K562 (cell line): ENCODE measurements around the gene SLMAP. TPM values are rescaled to one million over a fixed set of nuclear protein-coding genes. Genes with fewer than 3 reads are reported as not detected.
A peak's percentile ranks its signal among the peaks of the same experiment; 100 is the strongest.

Experiments
- ATAC-seq: fragments of 200-7000 bp; cut with Tn5 transposase; 3 replicates; pipeline ENCODE4 v1.9.1; 2020; ENCODE audit warnings: moderate library complexity
- BruUV-seq: library from RNA; stranded (reverse); fragments of 400-500 nt; replicated peaks from 2 replicates; lab custom pipeline; 2021; lab: Mats Ljungman, UMichigan
- CTCF ChIA-PET: fragments of 300-600 bp; formaldehyde crosslinking; extraction: SDS; loops from one replicate; lab custom pipeline; 2021; ENCODE audit warnings: low intra/inter-chr PET ratio; lab: Yijun Ruan, JAX
- POLR2A ChIA-PET: fragments of 300-600, 350-650 bp; sonication (Branson Sonifier 250); formaldehyde crosslinking; extraction: SDS; loops from one replicate; lab custom pipeline; 2021; ENCODE audit warnings: antibody characterized with exemption, inconsistent platforms; lab: Yijun Ruan, JAX
- DNase-seq, 4 experiments: peaks; one replicate each; pipeline versions ENCODE4 v3.0.0 to v3.0.0-alpha.2; 2011 to 2018; ENCODE audit warnings: low spot score in 3 of 4, mixed read lengths in 3 of 4; ENCODE audit errors: extremely low read depth in 1 of 4
- FAIRE-seq: peaks from 2 replicates; lab custom pipeline; 2011; peaks lifted over from hg19 to GRCh38; lab: Jason Lieb, UNC
- H2AFZ ChIP-seq: 2 replicates; pipeline ENCODE4 v1.6.0; 2011; ENCODE audit warnings: low read depth, low read length, control low read depth, inconsistent platforms
- H3K27ac ChIP-seq: fragments of 200-600 bp; 3 replicates; pipeline ENCODE4 v1.8.0; 2011; ENCODE audit warnings: low read depth, mild to moderate bottlenecking, control low read depth, inconsistent platforms, low read length, moderate library complexity, mixed read lengths; ENCODE audit errors: extremely low read depth
- H3K27me3 ChIP-seq, 2 experiments: fragments of 300-600 bp in 1 of 2; 2 replicates in 1 of 2; 3 replicates in 1 of 2; pipeline versions ENCODE4 v1.6.0 to v1.8.0; 2011; ENCODE audit warnings: inconsistent platforms in 2 of 2, low read length in 2 of 2, mild to moderate bottlenecking in 1 of 2, mixed read lengths in 1 of 2, moderate library complexity in 1 of 2; ENCODE audit not compliant: control insufficient read depth in 2 of 2, insufficient read depth in 2 of 2
- H3K36me3 ChIP-seq: fragments of 300-600 bp; 3 replicates; pipeline ENCODE4 v1.8.0; 2011; ENCODE audit warnings: mild to moderate bottlenecking, low read length, inconsistent platforms; ENCODE audit not compliant: control insufficient read depth, insufficient read depth
- H3K4me1 ChIP-seq, 2 experiments: fragments of 200-600 bp in 1 of 2; replicated peaks in 1 of 2; 2 replicates in 1 of 2; 3 replicates in 1 of 2; pipeline versions ENCODE4 v1.5.1 to v1.8.0; 2011; ENCODE audit warnings: inconsistent platforms in 2 of 2, low read length in 2 of 2, mild to moderate bottlenecking in 1 of 2, mixed read lengths in 1 of 2, moderate library complexity in 1 of 2; ENCODE audit not compliant: control insufficient read depth in 2 of 2, insufficient read depth in 2 of 2
- H3K4me2 ChIP-seq: 2 replicates; pipeline ENCODE4 v1.6.1; 2011; ENCODE audit warnings: low read length, control low read depth, inconsistent platforms, mixed read lengths; ENCODE audit not compliant: insufficient read depth
- H3K4me3 ChIP-seq: fragments of 200-600 bp; sonication (generic), shearing (Covaris generic); 2 replicates; pipeline ENCODE4 v1.5.1; 2016; ENCODE audit warnings: control low read depth, inconsistent platforms
- H3K79me2 ChIP-seq: fragments of 200-600 bp; 3 replicates; pipeline ENCODE4 v1.8.0; 2011; ENCODE audit warnings: low read length, inconsistent platforms; ENCODE audit not compliant: control insufficient read depth, insufficient read depth
- H3K9ac ChIP-seq, 2 experiments: 2 replicates each; pipeline versions ENCODE4 v1.6.0 to v1.6.1; 2011; ENCODE audit warnings: low read depth in 2 of 2, low read length in 2 of 2, control low read depth in 1 of 2, inconsistent platforms in 1 of 2, mild to moderate bottlenecking in 1 of 2, mixed read lengths in 1 of 2; ENCODE audit not compliant: insufficient read depth in 1 of 2
- H3K9me1 ChIP-seq: one replicate; pipeline ENCODE4 v1.6.0; 2011; ENCODE audit warnings: inconsistent platforms, mild to moderate bottlenecking, low read length, moderate library complexity; ENCODE audit not compliant: control insufficient read depth, insufficient read depth
- H3K9me3 ChIP-seq: replicated peaks from 2 replicates; pipeline ENCODE4 v1.5.1; 2011; ENCODE audit warnings: low read depth, low read length, inconsistent platforms; ENCODE audit not compliant: control insufficient read depth, insufficient read depth
- H4K20me1 ChIP-seq: replicated peaks from 2 replicates; pipeline ENCODE4 v1.6.1; 2011; ENCODE audit warnings: low read length, inconsistent platforms, mixed read lengths; ENCODE audit not compliant: control insufficient read depth, insufficient read depth
- DEAF1 ChIP-seq: fragments of 450-650 bp; formaldehyde crosslinking; IDR thresholded peaks from 2 replicates; pipeline ENCODE4 v1.4.0; 2020; ENCODE audit warnings: mild to moderate bottlenecking, moderate library complexity
- NFXL1 ChIP-seq: fragments of 450-650 bp; formaldehyde crosslinking; IDR thresholded peaks from 2 replicates; pipeline ENCODE4 v1.4.0; 2021; ENCODE audit warnings: mild to moderate bottlenecking
- NR3C1 ChIP-seq: sonication (generic); formaldehyde crosslinking; IDR thresholded peaks from 2 replicates; pipeline ENCODE4 v1.8.1; 2022; ENCODE audit warnings: missing genetic modification reagents
- PHTF2 ChIP-seq: fragments of 250-450 bp; sonication (Bioruptor Pico); IDR thresholded peaks from 2 replicates; pipeline ENCODE4 v1.5.0; 2021; ENCODE audit warnings: mild to moderate bottlenecking
- SMARCA5 ChIP-seq: fragments of 450-650 bp; IDR thresholded peaks from 2 replicates; pipeline ENCODE4 v1.6.1; 2016
- SPI1 ChIP-seq: IDR thresholded peaks from 2 replicates; pipeline ENCODE4 v1.6.1; 2011; ENCODE audit warnings: low read depth, low read length, control low read depth, borderline replicate concordance
- STAT6 ChIP-seq: sonication (generic); formaldehyde crosslinking; IDR thresholded peaks from 2 replicates; pipeline ENCODE4 v1.8.1; 2023; ENCODE audit warnings: mild to moderate bottlenecking, missing genetic modification reagents
- TAF15 ChIP-seq: fragments of 200-400 bp; formaldehyde crosslinking; IDR thresholded peaks from 2 replicates; pipeline ENCODE4 v1.6.1; 2017; ENCODE audit warnings: mild to moderate bottlenecking, low read depth, low read length, moderate library complexity
- USF1 ChIP-seq: sonication (generic); formaldehyde crosslinking; IDR thresholded peaks from 2 replicates; pipeline ENCODE4 v1.9.0; 2022; ENCODE audit warnings: mild to moderate bottlenecking, missing genetic modification reagents
- VEZF1 ChIP-seq: fragments of 200-800 bp; sonication (Bioruptor generic); IDR thresholded peaks from 2 replicates; pipeline ENCODE4 v1.6.1; 2017; ENCODE audit warnings: missing genetic modification characterization, missing compliant biosample characterization
- ZBTB26 ChIP-seq: fragments of 450-650 bp; formaldehyde crosslinking; IDR thresholded peaks from 2 replicates; pipeline ENCODE4 v1.4.0; 2022; ENCODE audit warnings: missing genetic modification characterization
- ZNF146 ChIP-seq: IDR thresholded peaks from one replicate; pipeline ENCODE4 v1.6.1; 2018; ENCODE audit warnings: missing compliant biosample characterization; ENCODE audit not compliant: unreplicated experiment
- ZNF24 ChIP-seq: fragments of 450-650 bp; IDR thresholded peaks from 2 replicates; pipeline ENCODE4 v1.6.1; 2016
- WGBS: fragments of 100-300 bp; shearing (Covaris generic); methylation state at CpG from one replicate; pipeline ENCODE4 v1.1.6; 2016; ENCODE audit warnings: low coverage, mixed read lengths; ENCODE audit not compliant: insufficient coverage; ENCODE audit errors: missing lambda C conversion rate; 5-methylcytosine and 5-hydroxymethylcytosine counted together
- in situ Hi-C: fragments of 300-500 bp; cut with MboI; formaldehyde crosslinking; loops from 4 replicates; pipeline ENCODE4 v1.15.0; 2018; ENCODE audit warnings: inconsistent platforms, mixed read lengths
- intact Hi-C: fragments of 100-400 bp; cut with micrococcal nuclease; formaldehyde crosslinking; loops from 2 replicates; pipeline ENCODE4 v1.14.2; 2022
- polyA plus RNA-seq, 8 experiments: library from polyadenylated mRNA; depleted of rRNA in 4 of 8; stranded (reverse) in 5 of 8; unstranded in 3 of 8; fragments of >200 nt; fragmentation: Nextera tagmentation in 2 of 8; fragmentation: Illumina TruSeq in 1 of 8; extraction: Ambion mirVana in 2 of 8; extraction: Trizol in 1 of 8; gene quantifications; 2 replicates each; pipeline versions ENCODE4 v1.2.1 to v1.2.3, GENCODE V29; 2011 to 2014; ENCODE audit warnings: inconsistent platforms in 1 of 8, missing spikeins in 1 of 8
- total RNA-seq, 7 experiments: library from RNA; depleted of rRNA in 6 of 7; stranded (reverse); fragments of >200 nt in 6 of 7; fragmentation: Illumina TruSeq in 2 of 7; extraction: Trizol in 2 of 7; gene quantifications; 2 replicates each; pipeline versions ENCODE4 v1.2.1 to v1.2.3, GENCODE V29; 2011 to 2021; ENCODE audit warnings: low replicate concordance in 1 of 7

SLMAP gene
- total and polyA plus RNA-seq, 9 of the 15 experiments (the other 6 are each of a cell fraction or from before 2014, with no cell fraction given) = 12.1 to 50.7 (median 28.3) TPM

- ChIA-PET POLR2A (no interaction called here), CTCF (no interaction called here)
- Histone ChIP-seq H3K4me3 (no peak overlapping the region), H3K27me3 (no peaks in the 10 kb centered on the region), H4K20me1 (no peaks in the 10 kb centered on the region), H3K4me2 (no peak overlapping the region), H3K79me2 (no peaks in the 10 kb centered on the region), H3K27ac (no peak overlapping the region; the same call in 2 of the 3 replicates), H2AFZ (peak overlapping the region; percentile 40; the same call in 1 of the 2 replicates), H3K9me3 (no peaks in the 10 kb centered on the region), H3K9me1 (no peaks in the 10 kb centered on the region), H3K36me3 (no peaks in the 10 kb centered on the region), H3K9ac (no peak overlapping the region), H3K4me1 (no peaks in the 10 kb centered on the region; a peak in 1 of 5 replicates)
- TF ChIP-seq NFXL1 (no peak), PHTF2 (CRISPR knock-in tag) (no peak), TAF15 (no peak), ZBTB26 (CRISPR knock-in tag) (no peak), USF1 (CRISPR knock-in tag) (no peak), SMARCA5 (no peak), SPI1 (no peak), ZNF146 (no peak), NR3C1 (CRISPR knock-in tag) (no peak), STAT6 (CRISPR knock-in tag) (no peak), DEAF1 (no peak), ZNF24 (no peak), VEZF1 (CRISPR knock-in tag) (no peak)
- no TSS peak for BruUV-seq
- 36% methylated on average over 4 of the region's 4 CpGs for WGBS
- intact Hi-C loops = no loop called here
- ATAC-seq (peak; percentile 72), DNase-seq (no peak), FAIRE-seq (no peak)
- in situ Hi-C loops = no loop called here
Observed at GRCh38 chr3:57715686-57716085, 40.4 kb upstream of the SLMAP start.
